ENCODE data around the gene RUVBL1. TPM values are rescaled to one million over a fixed set of nuclear protein-coding genes. Genes with fewer than 3 reads are reported as not detected.

RUVBL1 gene
- total RNA-seq, 1 donor from 2014 or later, result 33.1 TPM

GRCh38 chr3:128122013-128122412, 1.6 kb downstream of the RUVBL1 start:
- peak overlapping the region; percentile 97 for H3K4me3 Mint-ChIP-seq (ENCODE audit: unreplicated experiment)
- no peak for DNase-seq
- TF ChIP-seq CTCF (IDR thresholded peaks at IDR 0.05; ENCODE audit: partially characterized antibody, unreplicated experiment), result no peak
- peaks cover 1% of the 10 kb centered on the region for H3K27me3 Mint-ChIP-seq (ENCODE audit: unreplicated experiment)
- no peak overlapping the region for H3K27ac Mint-ChIP-seq (ENCODE audit: unreplicated experiment)
- peaks cover 5% of the 10 kb centered on the region for H3K9me3 Mint-ChIP-seq (ENCODE audit: unreplicated experiment)
- no peaks in the 10 kb centered on the region for H3K36me3 Mint-ChIP-seq (ENCODE audit: unreplicated experiment)
- H3K4me1 Mint-ChIP-seq (ENCODE audit: low read depth, unreplicated experiment), result peaks cover 5% of the 10 kb centered on the region

GRCh38 chr3:128113817-128114794, 9.5 kb downstream of the RUVBL1 start:
- no peaks in the 10 kb centered on the region for H3K36me3 Mint-ChIP-seq (ENCODE audit: unreplicated experiment)
- no peak for TF ChIP-seq CTCF (IDR thresholded peaks at IDR 0.05; ENCODE audit: partially characterized antibody, unreplicated experiment)
- no peak overlapping the region for H3K27ac Mint-ChIP-seq (ENCODE audit: unreplicated experiment)
- H3K4me3 Mint-ChIP-seq (ENCODE audit: unreplicated experiment), result no peak overlapping the region
- H3K4me1 Mint-ChIP-seq (ENCODE audit: low read depth, unreplicated experiment), result no peaks in the 10 kb centered on the region
- H3K9me3 Mint-ChIP-seq (ENCODE audit: unreplicated experiment), result no peaks in the 10 kb centered on the region
- H3K27me3 Mint-ChIP-seq (ENCODE audit: unreplicated experiment), result no peaks in the 10 kb centered on the region
- DNase-seq, result no peak

GRCh38 chr3:128112357-128112968, 11.1 kb downstream of the RUVBL1 start:
- Mint-ChIP-seq H3K4me3 (ENCODE audit: unreplicated experiment) (no peak overlapping the region), H3K27me3 (ENCODE audit: unreplicated experiment) (no peaks in the 10 kb centered on the region), H3K36me3 (ENCODE audit: unreplicated experiment) (no peaks in the 10 kb centered on the region), H3K4me1 (ENCODE audit: low read depth, unreplicated experiment) (no peaks in the 10 kb centered on the region), H3K27ac (ENCODE audit: unreplicated experiment) (no peak overlapping the region), H3K9me3 (ENCODE audit: unreplicated experiment) (no peaks in the 10 kb centered on the region)
- TF ChIP-seq CTCF (IDR thresholded peaks at IDR 0.05; ENCODE audit: partially characterized antibody, unreplicated experiment), result no peak
- DNase-seq, result no peak

GRCh38 chr3:128111147-128111546, 12.5 kb downstream of the RUVBL1 start:
- no peaks in the 10 kb centered on the region for H3K27me3 Mint-ChIP-seq (ENCODE audit: unreplicated experiment)
- no peak overlapping the region for H3K4me3 Mint-ChIP-seq (ENCODE audit: unreplicated experiment)
- DNase-seq, result no peak
- TF ChIP-seq CTCF (IDR thresholded peaks at IDR 0.05; ENCODE audit: partially characterized antibody, unreplicated experiment), result no peak
- H3K4me1 Mint-ChIP-seq (ENCODE audit: low read depth, unreplicated experiment), result no peaks in the 10 kb centered on the region
- no peaks in the 10 kb centered on the region for H3K36me3 Mint-ChIP-seq (ENCODE audit: unreplicated experiment)
- no peak overlapping the region for H3K27ac Mint-ChIP-seq (ENCODE audit: unreplicated experiment)
- H3K9me3 Mint-ChIP-seq (ENCODE audit: unreplicated experiment), result no peaks in the 10 kb centered on the region

- no peak for TF ChIP-seq CTCF (IDR thresholded peaks at IDR 0.05; ENCODE audit: partially characterized antibody, unreplicated experiment)
- no peaks in the 10 kb centered on the region for H3K4me1 Mint-ChIP-seq (ENCODE audit: low read depth, unreplicated experiment)
- no peaks in the 10 kb centered on the region for H3K9me3 Mint-ChIP-seq (ENCODE audit: unreplicated experiment)
- no peaks in the 10 kb centered on the region for H3K27me3 Mint-ChIP-seq (ENCODE audit: unreplicated experiment)
- H3K27ac Mint-ChIP-seq (ENCODE audit: unreplicated experiment), result no peak overlapping the region
- no peaks in the 10 kb centered on the region for H3K36me3 Mint-ChIP-seq (ENCODE audit: unreplicated experiment)
- no peak overlapping the region for H3K4me3 Mint-ChIP-seq (ENCODE audit: unreplicated experiment)
- no peak for DNase-seq
These were observed 15.8 kb downstream of the RUVBL1 start for GRCh38 chr3:128107834-128108233.
